Aorta (tissue), 5 donors: ENCODE measurements around the gene ZNF460. TPM values are rescaled to one million over a fixed set of nuclear protein-coding genes. Genes with fewer than 3 reads are reported as not detected.

Experiments used
- ATAC-seq: fragments of 200-7000 bp; cut with Tn5 transposase; one replicate; pipeline ENCODE4 v1.9.1; 2022; ENCODE audit warnings: moderate library complexity; ENCODE audit not compliant: low FRiP score
- DNase-seq, 2 donors: peaks; one replicate each; pipeline ENCODE4 v3.0.0-alpha.2; 2020
- H3K27ac ChIP-seq, 2 donors: one replicate each; pipeline ENCODE4 v1.5.1; 2013; ENCODE audit warnings: low read length in 2 of 2, mild to moderate bottlenecking in 2 of 2, moderate library complexity in 2 of 2, control low read depth in 1 of 2, inconsistent platforms in 1 of 2, low read depth in 1 of 2
- H3K27me3 ChIP-seq, 2 donors: one replicate each; pipeline ENCODE4 v1.6.1; 2013; ENCODE audit warnings: control low read depth in 1 of 2, low read length in 1 of 2, mild to moderate bottlenecking in 1 of 2, moderate library complexity in 1 of 2; ENCODE audit not compliant: insufficient read depth in 2 of 2, control insufficient read depth in 1 of 2
- H3K36me3 ChIP-seq, 2 donors: one replicate each; pipeline ENCODE4 v1.6.1; 2013; ENCODE audit warnings: control low read depth in 1 of 2, low read length in 1 of 2, mild to moderate bottlenecking in 1 of 2; ENCODE audit not compliant: insufficient read depth in 2 of 2, control insufficient read depth in 1 of 2
- H3K4me1 ChIP-seq, 2 donors: one replicate each; pipeline ENCODE4 v1.6.1; 2013; ENCODE audit warnings: low read length in 2 of 2, control low read depth in 1 of 2, mild to moderate bottlenecking in 1 of 2, moderate library complexity in 1 of 2; ENCODE audit not compliant: insufficient read depth in 2 of 2, control insufficient read depth in 1 of 2
- H3K4me3 ChIP-seq, 2 donors: one replicate each; pipeline ENCODE4 v1.5.1; 2013; ENCODE audit warnings: low read length in 2 of 2, control low read depth in 1 of 2, mild to moderate bottlenecking in 1 of 2
- H3K9me3 ChIP-seq: one replicate; pipeline ENCODE4 v1.6.1; 2013; ENCODE audit warnings: mild to moderate bottlenecking, low read length; ENCODE audit not compliant: control insufficient read depth
- WGBS, 2 donors: extraction: QIAGEN DNeasy Blood & Tissue Kit; methylation state at CpG; one replicate each; pipeline ENCODE4 v1.1.7; 2013; 5-methylcytosine and 5-hydroxymethylcytosine counted together
- intact Hi-C, 2 donors: fragments of 100-400 bp; cut with DNase I; formaldehyde crosslinking; loops; one replicate each; pipeline versions ENCODE4 v1.14.2 to v1.15.0; 2022
- polyA plus RNA-seq, 2 donors: library from polyadenylated mRNA; stranded (reverse); fragments of 200-250 nt; gene quantifications; one replicate each; pipeline ENCODE4 v1.2.3, GENCODE V29; 2013
- total RNA-seq, 2 donors: library from RNA; stranded (reverse); fragmentation: NEBNext Ultra II Directional; extraction: Animal tissue kit (Norgen Biotek cat#: 25700); gene quantifications; one replicate each; pipeline ENCODE4 v1.2.1, GENCODE V29; 2021
- donor health status: healthy with polysubstance abuse.
- donor health status: Bipolar disorder and iron deficiency.
- donor health status: DM: no; HTN: no; CAD: no.
- donor health status: DM: no; HTN: no; CAD: no.
- donor health status: DM: yes; HTN: yes; CAD: no.

ZNF460 gene
- total and polyA plus RNA-seq, 4 donors: 1.4 to 75.3 (median 34.8) TPM

GRCh38 chr19:57290970-57291369 is 10.7 kb downstream of the ZNF460 start:
- peaks cover 25 to 49% of the 10 kb centered on the region in 2 donors for H3K36me3 ChIP-seq
- H3K4me1 ChIP-seq: no peaks in the 10 kb centered on the region
- ATAC-seq (no peak), DNase-seq (no peak)
- H3K9me3 ChIP-seq: peaks cover 25% of the 10 kb centered on the region
- H3K27ac ChIP-seq: no peak overlapping the region
- H3K4me3 ChIP-seq: no peak overlapping the region
- intact Hi-C loops: no loop called here
- 96 to 97% methylated on average over 11 of the region's 11 CpGs for WGBS, 2 donors
- H3K27me3 ChIP-seq: no peaks in the 10 kb centered on the region

GRCh38 chr19:57292547-57292946 is 12.3 kb downstream of the ZNF460 start:
- 86 to 89% methylated on average over 1 of the region's 1 CpG for WGBS, 2 donors
- Histone ChIP-seq H3K4me1 (no peaks in the 10 kb centered on the region), H3K9me3 (peaks cover 25% of the 10 kb centered on the region), H3K36me3 (peaks cover 21 to 38% of the 10 kb centered on the region in 2 donors), H3K4me3 (no peak overlapping the region), H3K27ac (no peak overlapping the region), H3K27me3 (no peaks in the 10 kb centered on the region)
- intact Hi-C loops: no loop called here
- DNase-seq: no peak
- ATAC-seq: no peak

- no peaks in the 10 kb centered on the region for H3K4me1 ChIP-seq
- no peaks in the 10 kb centered on the region for H3K27me3 ChIP-seq
- peaks cover 17 to 27% of the 10 kb centered on the region in 2 donors for H3K36me3 ChIP-seq
- DNase-seq (no peak), ATAC-seq (no peak)
- H3K4me3 ChIP-seq: no peak overlapping the region
- peaks cover 23% of the 10 kb centered on the region for H3K9me3 ChIP-seq
- no peak overlapping the region for H3K27ac ChIP-seq
- intact Hi-C loops: no loop called here
- 98 to 99% methylated on average over 1 of the region's 1 CpG for WGBS, 2 donors
Measured at GRCh38 chr19:57293719-57294118, 13.4 kb downstream of the ZNF460 start.

- no peak overlapping the region for H3K27ac ChIP-seq
- intact Hi-C loops: no loop called here
- peaks cover 0 to 6% of the 10 kb centered on the region in 2 donors for H3K36me3 ChIP-seq
- DNase-seq: peak in 1 of 2 donors; percentile 79
- H3K4me3 ChIP-seq: no peak overlapping the region
- H3K4me1 ChIP-seq: no peaks in the 10 kb centered on the region
- ATAC-seq: peak; percentile 73
- peaks cover 5% of the 10 kb centered on the region for H3K9me3 ChIP-seq
- 44 to 63% methylated on average over 1 of the region's 1 CpG for WGBS, 2 donors
- no peaks in the 10 kb centered on the region for H3K27me3 ChIP-seq
Measured at GRCh38 chr19:57302020-57302465, 21.8 kb downstream of the ZNF460 start.

GRCh38 chr19:57302727-57303401 is 22.6 kb downstream of the ZNF460 start:
- Histone ChIP-seq H3K27me3 (no peaks in the 10 kb centered on the region), H3K4me3 (no peak overlapping the region), H3K4me1 (no peaks in the 10 kb centered on the region), H3K9me3 (peaks cover 5% of the 10 kb centered on the region), H3K36me3 (peaks cover 0 to 6% of the 10 kb centered on the region in 2 donors), H3K27ac (no peak overlapping the region)
- intact Hi-C loops: no loop called here
- no peak for ATAC-seq
- DNase-seq: no peak
- 74 to 76% methylated on average over 7 of the region's 7 CpGs for WGBS, 2 donors

- Histone ChIP-seq H3K4me3 (no peak overlapping the region), H3K27me3 (no peaks in the 10 kb centered on the region), H3K4me1 (no peaks in the 10 kb centered on the region), H3K9me3 (peaks cover 5% of the 10 kb centered on the region), H3K36me3 (peaks cover 0 to 6% of the 10 kb centered on the region in 2 donors), H3K27ac (no peak overlapping the region)
- WGBS, 2 donors: 0 to 25% methylated on average over 1 of the region's 1 CpG
- DNase-seq (no peak), ATAC-seq (no peak)
- intact Hi-C loops: no loop called here
Measured at GRCh38 chr19:57305056-57305455, 24.8 kb downstream of the ZNF460 start.

GRCh38 chr19:57308514-57308913 is 28.2 kb downstream of the ZNF460 start:
- no peak overlapping the region for H3K4me3 ChIP-seq
- intact Hi-C loops: no loop called here
- H3K27me3 ChIP-seq: no peaks in the 10 kb centered on the region
- no peaks in the 10 kb centered on the region for H3K36me3 ChIP-seq
- no peaks in the 10 kb centered on the region for H3K9me3 ChIP-seq
- ATAC-seq (no peak), DNase-seq (no peak)
- H3K27ac ChIP-seq: no peak overlapping the region
- H3K4me1 ChIP-seq: no peaks in the 10 kb centered on the region

GRCh38 chr19:57310792-57311191 is 30.5 kb downstream of the ZNF460 start:
- H3K4me1 ChIP-seq: no peaks in the 10 kb centered on the region
- no peak overlapping the region for H3K4me3 ChIP-seq
- DNase-seq: no peak
- H3K9me3 ChIP-seq: no peaks in the 10 kb centered on the region
- 82 to 85% methylated on average over 2 of the region's 2 CpGs for WGBS, 2 donors
- no peak for ATAC-seq
- no peaks in the 10 kb centered on the region for H3K27me3 ChIP-seq
- intact Hi-C loops: no loop called here
- H3K27ac ChIP-seq: no peak overlapping the region
- H3K36me3 ChIP-seq: no peaks in the 10 kb centered on the region

GRCh38 chr19:57314146-57314545 is 33.9 kb downstream of the ZNF460 start:
- no peak for DNase-seq
- Histone ChIP-seq H3K4me1 (no peaks in the 10 kb centered on the region), H3K27me3 (no peaks in the 10 kb centered on the region), H3K36me3 (no peaks in the 10 kb centered on the region), H3K27ac (no peak overlapping the region), H3K4me3 (no peak overlapping the region), H3K9me3 (no peaks in the 10 kb centered on the region)
- intact Hi-C loops: no loop called here
- 66 to 72% methylated on average over 4 of the region's 4 CpGs for WGBS, 2 donors
- ATAC-seq: no peak
